GM12873 (cell line): ENCODE results near the gene SEC61A1.

Experiments
- TF ChIP-seq, protein P1 (sequence below): IDR thresholded peaks from 2 replicates; pipeline ENCODE4 v1.5.1; 2012; ENCODE audit warnings: low read depth, mild to moderate bottlenecking, moderate library complexity, low read length, control low read depth; ENCODE audit not compliant: insufficient read depth; ENCODE audit errors: missing control alignments

The SEC61A1 gene

DNA sequence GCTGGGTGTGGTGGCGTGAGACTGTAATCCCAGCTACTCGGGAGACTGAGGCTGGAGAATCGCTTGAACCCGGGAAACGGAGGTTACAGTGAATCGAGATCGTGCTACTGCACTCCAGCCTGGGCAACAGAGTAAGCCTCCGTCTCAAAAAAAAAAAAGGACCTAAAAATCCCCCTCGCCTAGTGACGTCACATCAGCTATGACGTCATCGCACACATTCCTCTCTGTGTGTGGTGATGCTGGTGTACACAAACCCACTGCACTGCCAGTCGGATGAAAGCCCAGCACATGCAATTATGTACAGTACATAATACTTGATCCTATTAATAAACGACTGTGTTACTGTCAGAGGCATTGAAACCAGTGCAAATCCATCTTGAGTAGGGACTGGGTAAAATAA is 40.2 kb upstream of the SEC61A1 start:
- TF ChIP-seq, protein P1, sequence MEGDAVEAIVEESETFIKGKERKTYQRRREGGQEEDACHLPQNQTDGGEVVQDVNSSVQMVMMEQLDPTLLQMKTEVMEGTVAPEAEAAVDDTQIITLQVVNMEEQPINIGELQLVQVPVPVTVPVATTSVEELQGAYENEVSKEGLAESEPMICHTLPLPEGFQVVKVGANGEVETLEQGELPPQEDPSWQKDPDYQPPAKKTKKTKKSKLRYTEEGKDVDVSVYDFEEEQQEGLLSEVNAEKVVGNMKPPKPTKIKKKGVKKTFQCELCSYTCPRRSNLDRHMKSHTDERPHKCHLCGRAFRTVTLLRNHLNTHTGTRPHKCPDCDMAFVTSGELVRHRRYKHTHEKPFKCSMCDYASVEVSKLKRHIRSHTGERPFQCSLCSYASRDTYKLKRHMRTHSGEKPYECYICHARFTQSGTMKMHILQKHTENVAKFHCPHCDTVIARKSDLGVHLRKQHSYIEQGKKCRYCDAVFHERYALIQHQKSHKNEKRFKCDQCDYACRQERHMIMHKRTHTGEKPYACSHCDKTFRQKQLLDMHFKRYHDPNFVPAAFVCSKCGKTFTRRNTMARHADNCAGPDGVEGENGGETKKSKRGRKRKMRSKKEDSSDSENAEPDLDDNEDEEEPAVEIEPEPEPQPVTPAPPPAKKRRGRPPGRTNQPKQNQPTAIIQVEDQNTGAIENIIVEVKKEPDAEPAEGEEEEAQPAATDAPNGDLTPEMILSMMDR, result no peak

DNA sequence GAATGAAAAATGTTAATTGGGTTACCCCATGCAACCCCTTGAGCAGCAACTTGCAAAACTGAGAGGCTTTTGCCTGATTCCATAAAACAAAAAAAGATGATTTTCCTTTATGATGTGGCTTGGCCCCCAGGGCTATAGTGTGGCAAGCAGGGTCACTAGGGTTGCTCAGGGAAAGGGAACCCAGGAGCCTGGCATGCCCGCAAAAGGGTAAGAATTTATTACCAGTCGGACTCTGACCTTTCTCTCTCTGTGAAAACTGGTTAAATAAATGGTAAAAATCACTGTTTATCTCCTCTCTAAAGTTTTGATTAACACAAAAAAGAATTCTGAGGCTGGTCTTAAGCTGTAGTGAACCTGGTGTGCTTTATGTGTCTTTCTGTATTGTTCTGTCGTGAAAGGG is 37.7 kb upstream of the SEC61A1 start:
- TF ChIP-seq, protein P1, result no peak

DNA sequence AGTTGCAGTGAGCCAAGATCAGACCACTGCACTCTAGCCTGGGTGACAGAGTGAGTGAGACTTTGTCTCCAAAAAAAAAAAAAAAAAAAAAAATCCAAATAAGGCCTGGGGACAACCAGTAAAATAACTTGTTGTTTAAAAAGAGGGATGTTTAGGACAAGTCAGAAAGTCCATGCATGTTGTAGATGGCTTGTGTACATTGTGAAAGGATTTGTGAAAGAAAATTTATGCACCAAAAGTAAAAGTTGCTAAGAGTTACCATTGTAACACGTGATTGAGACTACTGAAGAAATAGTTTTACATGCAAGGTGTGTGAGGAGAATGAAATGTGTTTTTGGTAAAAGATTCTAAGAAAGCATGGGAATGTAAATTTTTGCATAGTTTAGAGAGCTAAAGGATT is 35.7 kb upstream of the SEC61A1 start:
- TF ChIP-seq, protein P1, result no peak

DNA sequence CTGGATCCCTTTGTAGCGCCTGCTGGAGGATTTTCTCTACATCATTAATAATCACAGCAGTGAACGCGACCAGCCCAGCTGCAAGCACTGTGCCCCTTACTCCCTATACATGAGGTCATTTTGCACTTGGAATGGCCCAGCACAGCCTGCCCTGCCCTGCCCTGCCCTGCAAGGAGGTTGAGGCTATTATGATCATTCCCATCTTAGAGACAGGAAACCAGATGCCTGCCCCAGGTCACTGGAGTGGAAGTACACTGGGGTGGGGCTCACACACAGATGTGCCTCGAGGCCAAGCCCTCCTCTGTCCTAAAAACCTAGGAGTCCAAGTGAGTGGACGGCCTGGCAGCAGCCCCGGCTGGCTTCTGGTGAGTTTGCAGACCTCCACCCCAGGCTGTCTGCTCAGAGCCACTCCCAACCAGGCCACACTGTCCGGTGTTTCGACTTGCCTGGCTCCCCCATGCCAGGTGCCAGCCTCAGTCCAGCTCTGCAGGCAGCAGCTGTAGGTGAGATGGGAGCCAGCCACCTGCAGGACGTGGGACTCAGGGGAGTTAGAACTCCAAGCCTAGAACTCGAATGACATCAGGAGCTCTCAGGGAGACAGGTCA is 30.4 kb upstream of the SEC61A1 start:
- TF ChIP-seq, protein P1, result no peak

DNA sequence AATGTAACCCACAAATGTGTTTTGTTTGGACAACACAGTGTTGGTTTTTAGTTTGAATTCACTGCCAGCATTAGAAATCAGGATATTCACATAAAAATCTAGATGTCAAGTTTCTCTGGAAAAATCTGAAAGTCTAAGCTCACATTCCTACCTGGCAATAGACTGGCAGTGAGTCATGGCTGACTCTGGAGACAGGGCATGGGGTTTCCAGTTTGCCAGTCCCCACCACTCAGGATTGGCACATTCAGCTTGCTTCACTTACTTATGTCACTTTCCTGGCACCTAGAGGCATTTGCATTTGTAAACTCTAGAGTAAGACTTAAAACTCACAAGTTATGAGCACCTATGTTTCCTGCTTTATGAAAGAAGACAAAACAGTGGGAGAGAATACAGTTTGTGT is 19.1 kb upstream of the SEC61A1 start:
- TF ChIP-seq, protein P1, result no peak

DNA sequence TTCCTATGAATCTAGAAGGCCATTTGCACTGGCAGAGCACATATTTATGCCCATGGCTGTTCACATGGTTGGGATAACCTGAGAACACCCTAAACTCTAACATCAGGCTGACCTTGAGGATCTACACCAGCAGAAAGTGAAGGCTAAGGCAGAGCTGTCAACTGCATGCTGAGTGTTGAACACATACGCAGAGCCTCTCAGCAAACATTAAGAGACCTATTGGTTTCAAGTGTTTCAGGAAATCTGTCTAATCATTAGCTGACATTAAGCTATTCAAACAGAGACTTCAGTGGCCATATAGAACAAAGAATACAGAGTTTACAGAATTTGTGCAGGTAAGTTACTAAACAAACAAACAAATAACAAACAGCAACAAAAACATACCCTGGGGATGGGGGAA is 16.1 kb upstream of the SEC61A1 start:
- TF ChIP-seq, protein P1, result no peak

DNA sequence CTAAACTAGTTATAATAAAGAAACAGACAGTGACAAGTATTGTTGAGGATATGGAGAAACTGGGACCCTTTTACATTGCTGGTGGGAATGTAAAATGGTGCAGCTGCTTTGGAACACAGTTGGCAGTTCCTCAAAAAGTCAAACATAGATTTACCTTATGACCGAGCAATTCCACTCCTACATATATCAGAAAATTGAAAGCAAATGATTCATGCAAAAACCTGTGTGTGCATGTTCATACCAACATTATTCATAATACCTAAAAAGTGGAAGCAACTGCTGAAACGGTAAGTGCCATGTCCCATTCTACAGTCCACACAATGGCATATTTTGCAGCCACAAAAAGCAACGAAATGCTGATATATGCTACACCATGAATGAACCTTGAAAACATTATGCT is 12.2 kb upstream of the SEC61A1 start:
- TF ChIP-seq, protein P1, result no peak
